ENCODE results near the gene SRMS.

- TF ChIP-seq POLR2AphosphoS5 (IDR thresholded peaks at IDR 0.05; ENCODE audit: borderline replicate concordance, low read depth, low read length) (no peak), EZH2 (IDR thresholded peaks at IDR 0.05) (no peak), FOXP2 (optimal IDR thresholded peaks at IDR 0.05; ENCODE audit: control extremely low read depth, extremely low read length, insufficient read depth) (no peak)
These were observed at the start of gene SRMS for GRCh38 chr20:63547725-63548480.
